ENCODE measurements around the gene FREM1.

DNA sequence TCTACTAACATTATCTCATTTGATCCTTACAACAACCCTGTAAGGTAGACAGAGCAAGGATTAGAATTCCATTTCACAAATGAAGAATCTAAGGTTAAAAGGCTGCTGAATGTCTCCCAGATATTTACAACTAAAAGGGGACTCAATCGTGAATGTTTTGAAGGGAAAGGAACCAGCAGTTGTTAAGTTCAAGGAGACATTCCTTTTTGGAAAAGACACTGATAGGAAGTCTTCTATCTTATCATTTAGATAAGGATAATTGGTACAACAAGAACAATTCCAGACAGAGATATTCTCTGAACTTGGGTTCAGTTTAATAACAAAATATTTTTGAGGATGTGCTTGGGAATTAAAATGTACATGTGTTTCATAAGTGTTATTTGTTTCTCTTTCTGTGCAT lies 150.2 kb downstream of the FREM1 start:
- TF ChIP-seq, protein P1, sequence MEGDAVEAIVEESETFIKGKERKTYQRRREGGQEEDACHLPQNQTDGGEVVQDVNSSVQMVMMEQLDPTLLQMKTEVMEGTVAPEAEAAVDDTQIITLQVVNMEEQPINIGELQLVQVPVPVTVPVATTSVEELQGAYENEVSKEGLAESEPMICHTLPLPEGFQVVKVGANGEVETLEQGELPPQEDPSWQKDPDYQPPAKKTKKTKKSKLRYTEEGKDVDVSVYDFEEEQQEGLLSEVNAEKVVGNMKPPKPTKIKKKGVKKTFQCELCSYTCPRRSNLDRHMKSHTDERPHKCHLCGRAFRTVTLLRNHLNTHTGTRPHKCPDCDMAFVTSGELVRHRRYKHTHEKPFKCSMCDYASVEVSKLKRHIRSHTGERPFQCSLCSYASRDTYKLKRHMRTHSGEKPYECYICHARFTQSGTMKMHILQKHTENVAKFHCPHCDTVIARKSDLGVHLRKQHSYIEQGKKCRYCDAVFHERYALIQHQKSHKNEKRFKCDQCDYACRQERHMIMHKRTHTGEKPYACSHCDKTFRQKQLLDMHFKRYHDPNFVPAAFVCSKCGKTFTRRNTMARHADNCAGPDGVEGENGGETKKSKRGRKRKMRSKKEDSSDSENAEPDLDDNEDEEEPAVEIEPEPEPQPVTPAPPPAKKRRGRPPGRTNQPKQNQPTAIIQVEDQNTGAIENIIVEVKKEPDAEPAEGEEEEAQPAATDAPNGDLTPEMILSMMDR (IDR thresholded peaks at IDR 0.05): no peak
- TF ChIP-seq ZFX (IDR thresholded peaks at IDR 0.05; ENCODE audit: borderline replicate concordance): no peak

Measured in 22Rv1 (cell line).